Endothelial cell of umbilical vein (primary cell): ENCODE results near the gene RBM43. TPM values are rescaled to one million over a fixed set of nuclear protein-coding genes. Genes with fewer than 3 reads are reported as not detected.

Source experiments
- BruUV-seq: library from RNA; stranded (reverse); fragments of 400-500 nt; replicated peaks from 2 replicates; lab custom pipeline; 2021; lab: Mats Ljungman, UMichigan
- CTCF ChIA-PET: fragments of 300-600, 350-600 bp; sonication (Branson Sonifier 250); formaldehyde crosslinking; loops from one replicate; lab custom pipeline; 2021; ENCODE audit warnings: antibody characterized with exemption, inconsistent platforms; lab: Charles Lee
- POLR2A ChIA-PET: fragments of 300-600, 350-600 bp; sonication (Branson Sonifier 250); formaldehyde crosslinking; loops from one replicate; lab custom pipeline; 2021; ENCODE audit warnings: antibody characterized with exemption, inconsistent platforms; lab: Charles Lee
- DNase-seq: peaks from one replicate; pipeline ENCODE4 v3.0.0-alpha.2; 2011; ENCODE audit warnings: low read depth, low spot score
- FAIRE-seq: peaks from 2 replicates; lab custom pipeline; 2011; peaks lifted over from hg19 to GRCh38; lab: Jason Lieb, UNC
- H2AFZ ChIP-seq: 2 replicates; pipeline ENCODE4 v1.6.0; 2012; ENCODE audit warnings: low read depth, low read length, control low read depth, inconsistent platforms
- H3K27ac ChIP-seq: 2 replicates; pipeline ENCODE4 v1.5.1; 2011; ENCODE audit warnings: low read depth, mild to moderate bottlenecking, control low read depth, low read length, moderate library complexity; ENCODE audit not compliant: insufficient read depth
- H3K27me3 ChIP-seq, 2 experiments: 2 replicates each; pipeline versions ENCODE4 v1.6.0 to v1.6.1; 2011; ENCODE audit warnings: low read length in 2 of 2, mixed read lengths in 1 of 2; ENCODE audit not compliant: control insufficient read depth in 2 of 2, insufficient read depth in 2 of 2
- H3K36me3 ChIP-seq, 2 experiments: 2 replicates in 1 of 2; 3 replicates in 1 of 2; pipeline ENCODE4 v1.5.1; 2011; ENCODE audit warnings: low read length in 2 of 2, mild to moderate bottlenecking in 1 of 2, moderate library complexity in 1 of 2; ENCODE audit not compliant: control insufficient read depth in 2 of 2, insufficient read depth in 2 of 2; ENCODE audit errors: extremely low read depth in 1 of 2
- H3K4me1 ChIP-seq: 3 replicates; pipeline ENCODE4 v1.5.1; 2011; ENCODE audit warnings: mild to moderate bottlenecking, low read length; ENCODE audit not compliant: control insufficient read depth, insufficient read depth; ENCODE audit errors: extremely low read depth
- H3K4me2 ChIP-seq: 2 replicates; pipeline ENCODE4 v1.6.1; 2011; ENCODE audit warnings: low read length, control low read depth, mixed read lengths; ENCODE audit not compliant: insufficient read depth
- H3K4me3 ChIP-seq, 3 experiments: fragments of 200-600 bp in 1 of 3; sonication (generic), shearing (Covaris generic) in 1 of 3; replicated peaks in 1 of 3; 2 replicates each; pipeline ENCODE4 v1.5.1; 2011 to 2016; ENCODE audit warnings: control low read depth in 3 of 3, low read length in 3 of 3, mild to moderate bottlenecking in 2 of 3, inconsistent platforms in 1 of 3, low read depth in 1 of 3, moderate library complexity in 1 of 3; ENCODE audit not compliant: insufficient read depth in 1 of 3
- H3K79me2 ChIP-seq: 2 replicates; pipeline ENCODE4 v1.6.0; 2012; ENCODE audit warnings: low read length, inconsistent platforms; ENCODE audit not compliant: control insufficient read depth, insufficient read depth
- H3K9ac ChIP-seq: replicated peaks from 2 replicates; pipeline ENCODE3; 2011; ENCODE audit warnings: low read length, control low read depth; ENCODE audit not compliant: insufficient read depth; ENCODE audit errors: extremely low read depth
- H3K9me1 ChIP-seq: replicated peaks from 3 replicates; pipeline ENCODE4 v1.6.0; 2011; ENCODE audit warnings: mild to moderate bottlenecking, low read length; ENCODE audit not compliant: control insufficient read depth, insufficient read depth; ENCODE audit errors: extremely low read depth
- H3K9me3 ChIP-seq: replicated peaks from 2 replicates; pipeline ENCODE4 v1.5.1; 2012; ENCODE audit warnings: low read length, inconsistent platforms; ENCODE audit not compliant: control insufficient read depth, insufficient read depth
- H4K20me1 ChIP-seq: replicated peaks from 2 replicates; pipeline ENCODE3; 2011; ENCODE audit warnings: mild to moderate bottlenecking, low read length; ENCODE audit not compliant: control insufficient read depth, insufficient read depth; ENCODE audit errors: extremely low read depth
- EZH2 ChIP-seq: IDR thresholded peaks from 2 replicates; pipeline ENCODE4 v1.6.1; 2012; ENCODE audit warnings: borderline replicate concordance, low read depth, mild to moderate bottlenecking, moderate library complexity, low read length, inconsistent platforms; ENCODE audit not compliant: severe bottlenecking
- FOS ChIP-seq: IDR thresholded peaks from 2 replicates; pipeline ENCODE4 v1.6.1; 2011; ENCODE audit warnings: mild to moderate bottlenecking, low read length, moderate library complexity, borderline replicate concordance; ENCODE audit not compliant: insufficient read depth
- GATA2 ChIP-seq: IDR thresholded peaks from 2 replicates; pipeline ENCODE4 v1.7.0; 2011; ENCODE audit warnings: low read depth, mild to moderate bottlenecking, moderate library complexity, mixed read lengths, low read length; ENCODE audit not compliant: insufficient read length, insufficient read depth
- JUN ChIP-seq: IDR thresholded peaks from 2 replicates; pipeline ENCODE4 v1.6.1; 2011; ENCODE audit warnings: borderline replicate concordance, low read depth; ENCODE audit not compliant: insufficient read length, insufficient read depth
- MYC ChIP-seq: IDR thresholded peaks from one replicate; pipeline ENCODE4 v1.6.1; 2011; ENCODE audit warnings: mild to moderate bottlenecking, low read depth, low read length
- POLR2A ChIP-seq: IDR thresholded peaks from 2 replicates; pipeline ENCODE4 v1.6.1; 2012; ENCODE audit warnings: low read depth, mild to moderate bottlenecking, control low read depth, low read length
- POLR2AphosphoS5 ChIP-seq: IDR thresholded peaks from 2 replicates; pipeline ENCODE4 v1.6.1; 2012; ENCODE audit warnings: low read depth, mild to moderate bottlenecking, control low read depth, low read length, moderate library complexity; ENCODE audit not compliant: insufficient read depth
- dilution Hi-C: fragments of 300-500 bp; cut with MboI; formaldehyde crosslinking; loops from one replicate; pipeline ENCODE4 v1.15.0; 2019; ENCODE audit warnings: low sequenced_read_pairs; ENCODE audit not compliant: extremely low pct_ligation_motif_present
- intact Hi-C: fragments of 100-400 bp; cut with micrococcal nuclease; formaldehyde crosslinking; loops from one replicate; pipeline ENCODE4 v1.10.0; 2022
- polyA plus RNA-seq, 4 experiments: library from polyadenylated mRNA; depleted of rRNA in 3 of 4; stranded (reverse) in 3 of 4; unstranded in 1 of 4; fragments of >200 nt; gene quantifications; 2 replicates each; pipeline versions ENCODE4 v1.2.1 to v1.2.3, GENCODE V29; 2011 to 2012; ENCODE audit warnings: missing spikeins in 1 of 4
- total RNA-seq: library from RNA; stranded (reverse); gene quantifications from 2 replicates; pipeline ENCODE4 v1.2.3, GENCODE V29; 2021
- TF ChIP-seq, protein P1 (sequence below), 2 donors: IDR thresholded peaks; 1 replicate in 1 of 2; 2 replicates in 1 of 2; pipeline ENCODE4 v1.5.1; 2011; ENCODE audit warnings: low read length in 2 of 2, mild to moderate bottlenecking in 2 of 2, moderate library complexity in 2 of 2, control low read depth in 1 of 2, inconsistent platforms in 1 of 2, low read depth in 1 of 2; ENCODE audit not compliant: insufficient read depth in 1 of 2; ENCODE audit errors: extremely low read depth in 1 of 2
- TF ChIP-seq, protein P2 (sequence below): IDR thresholded peaks from 2 replicates; pipeline ENCODE4 v1.6.1; 2011; ENCODE audit not compliant: insufficient read depth, insufficient read length

Gene RBM43
- total and polyA plus RNA-seq, 2 donors (not counting 3 experiments of a cell fraction or from before 2014, with no cell fraction given), result 3.7 to 6.5 TPM

DNA sequence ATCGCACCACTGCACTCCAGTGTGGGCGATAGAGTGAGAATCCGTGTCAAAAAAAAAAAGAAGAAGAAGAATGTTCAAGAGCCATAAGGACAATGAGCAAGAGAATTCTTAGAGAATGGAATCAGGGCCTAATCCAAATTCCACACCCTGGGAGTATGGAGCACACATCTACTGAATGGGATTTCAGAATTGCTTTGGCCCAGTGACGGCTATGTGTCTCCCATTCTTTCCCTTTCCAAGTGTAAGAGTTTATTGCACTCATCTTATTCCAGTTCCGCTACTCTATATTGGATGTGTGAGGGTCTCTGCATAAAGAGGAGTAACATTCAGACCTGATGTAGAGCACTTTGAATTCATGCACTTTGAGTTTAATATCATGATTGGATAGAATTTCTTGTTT is 5.9 kb upstream of the RBM43 start:
- H3K4me2 ChIP-seq, result no peak overlapping the region
- no TSS peak for BruUV-seq
- TF ChIP-seq MYC, result no peak
- DNase-seq, result no peak
- CTCF ChIA-PET, result no interaction called here
- no peaks in the 10 kb centered on the region for H3K9me1 ChIP-seq
- intact Hi-C loops (no loop called here), dilution Hi-C loops (no loop called here)
- H3K4me1 ChIP-seq, result no peaks in the 10 kb centered on the region
- no peak overlapping the region for H3K4me3 ChIP-seq
- peaks cover 0 to 7% of the 10 kb centered on the region in 2 experiments for H3K36me3 ChIP-seq
- H4K20me1 ChIP-seq, result no peaks in the 10 kb centered on the region
- no peak for FAIRE-seq
- H3K27me3 ChIP-seq, result no peaks in the 10 kb centered on the region
- H3K9me3 ChIP-seq, result no peaks in the 10 kb centered on the region
- POLR2A ChIA-PET, result no interaction called here
- H2AFZ ChIP-seq, result no peak overlapping the region
- H3K79me2 ChIP-seq, result no peaks in the 10 kb centered on the region
- no peak overlapping the region for H3K9ac ChIP-seq
- no peak overlapping the region for H3K27ac ChIP-seq

DNA sequence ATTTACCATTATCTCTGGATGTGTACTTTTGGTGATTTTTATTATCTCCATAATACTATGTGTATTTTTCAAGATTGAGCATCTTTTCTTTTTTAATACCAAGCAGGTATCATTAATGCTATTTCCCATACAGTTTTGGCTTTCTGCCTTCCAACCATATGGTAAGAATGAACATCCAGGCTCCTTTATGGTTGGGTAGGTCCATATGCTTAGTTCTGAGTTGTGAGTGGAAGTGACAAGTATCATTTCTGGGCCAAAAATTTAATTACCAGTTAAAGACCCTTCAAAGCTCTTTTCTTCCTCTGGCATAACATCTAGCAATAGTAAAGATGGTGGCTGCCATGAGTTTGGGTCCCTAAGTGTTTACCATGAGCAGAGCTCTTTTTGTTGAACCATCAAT is 4.3 kb upstream of the RBM43 start:
- ChIA-PET CTCF (no interaction called here), POLR2A (no interaction called here)
- DNase-seq (no peak), FAIRE-seq (no peak)
- H4K20me1 ChIP-seq, result no peaks in the 10 kb centered on the region
- no peak overlapping the region for H2AFZ ChIP-seq
- no peaks in the 10 kb centered on the region for H3K9me3 ChIP-seq
- peaks cover 6% of the 10 kb centered on the region for H3K4me1 ChIP-seq
- H3K9me1 ChIP-seq, result no peaks in the 10 kb centered on the region
- no peak overlapping the region for H3K27ac ChIP-seq
- no peaks in the 10 kb centered on the region for H3K27me3 ChIP-seq
- H3K4me3 ChIP-seq, result no peak overlapping the region
- BruUV-seq, result no TSS peak
- no peak overlapping the region for H3K9ac ChIP-seq
- H3K79me2 ChIP-seq, result no peaks in the 10 kb centered on the region
- peaks cover 0 to 6% of the 10 kb centered on the region in 2 experiments for H3K36me3 ChIP-seq
- TF ChIP-seq MYC (no peak), GATA2 (no peak), EZH2 (no peak), FOS (no peak), POLR2AphosphoS5 (no peak), JUN (no peak), POLR2A (no peak)
- TF ChIP-seq, protein P1, sequence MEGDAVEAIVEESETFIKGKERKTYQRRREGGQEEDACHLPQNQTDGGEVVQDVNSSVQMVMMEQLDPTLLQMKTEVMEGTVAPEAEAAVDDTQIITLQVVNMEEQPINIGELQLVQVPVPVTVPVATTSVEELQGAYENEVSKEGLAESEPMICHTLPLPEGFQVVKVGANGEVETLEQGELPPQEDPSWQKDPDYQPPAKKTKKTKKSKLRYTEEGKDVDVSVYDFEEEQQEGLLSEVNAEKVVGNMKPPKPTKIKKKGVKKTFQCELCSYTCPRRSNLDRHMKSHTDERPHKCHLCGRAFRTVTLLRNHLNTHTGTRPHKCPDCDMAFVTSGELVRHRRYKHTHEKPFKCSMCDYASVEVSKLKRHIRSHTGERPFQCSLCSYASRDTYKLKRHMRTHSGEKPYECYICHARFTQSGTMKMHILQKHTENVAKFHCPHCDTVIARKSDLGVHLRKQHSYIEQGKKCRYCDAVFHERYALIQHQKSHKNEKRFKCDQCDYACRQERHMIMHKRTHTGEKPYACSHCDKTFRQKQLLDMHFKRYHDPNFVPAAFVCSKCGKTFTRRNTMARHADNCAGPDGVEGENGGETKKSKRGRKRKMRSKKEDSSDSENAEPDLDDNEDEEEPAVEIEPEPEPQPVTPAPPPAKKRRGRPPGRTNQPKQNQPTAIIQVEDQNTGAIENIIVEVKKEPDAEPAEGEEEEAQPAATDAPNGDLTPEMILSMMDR (IDR thresholded peaks at IDR 0.05; ENCODE audit: extremely low read depth in 1 of 2, insufficient read depth in 1 of 2, low read depth in 1 of 2, low read length in 2 of 2), result no peak
- TF ChIP-seq, protein P2, sequence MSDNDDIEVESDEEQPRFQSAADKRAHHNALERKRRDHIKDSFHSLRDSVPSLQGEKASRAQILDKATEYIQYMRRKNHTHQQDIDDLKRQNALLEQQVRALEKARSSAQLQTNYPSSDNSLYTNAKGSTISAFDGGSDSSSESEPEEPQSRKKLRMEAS, result no peak
- intact Hi-C loops, result no loop called here
- no peak overlapping the region for H3K4me2 ChIP-seq
- dilution Hi-C loops, result no loop called here
